Measurements from ENCODE around the gene P2RY8.
"Not testable (repeated sequence)": the region's sequence is repeated elsewhere in the genome, so short reads cannot be mapped to it uniquely, and the experiment has no call there.

The P2RY8 gene

DNA sequence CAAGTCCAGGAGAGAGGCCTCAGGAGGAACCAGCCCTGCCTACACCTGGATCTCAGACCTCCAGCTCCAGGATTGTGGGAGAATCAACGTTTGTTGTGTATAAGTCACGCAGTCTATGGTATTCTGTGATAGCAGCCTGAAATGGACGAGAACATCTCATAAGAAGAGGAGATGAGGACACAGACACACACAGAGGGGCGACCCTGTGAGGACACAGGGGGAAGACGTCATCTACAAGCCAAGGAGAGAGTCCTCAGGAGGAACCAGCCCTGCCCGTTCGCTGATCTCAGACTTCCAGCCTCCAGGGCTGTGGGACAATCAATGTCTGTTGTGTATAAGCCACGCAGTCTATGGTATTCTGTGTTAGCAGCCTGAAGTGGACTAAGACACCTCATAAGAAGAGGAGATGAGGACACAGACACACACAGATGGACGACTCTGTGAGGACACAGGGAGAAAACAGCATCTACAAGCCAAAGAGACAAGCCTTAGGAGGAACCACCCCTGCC, 20.3 kb downstream of the P2RY8 start:
- DNase-seq: no peak

DNA sequence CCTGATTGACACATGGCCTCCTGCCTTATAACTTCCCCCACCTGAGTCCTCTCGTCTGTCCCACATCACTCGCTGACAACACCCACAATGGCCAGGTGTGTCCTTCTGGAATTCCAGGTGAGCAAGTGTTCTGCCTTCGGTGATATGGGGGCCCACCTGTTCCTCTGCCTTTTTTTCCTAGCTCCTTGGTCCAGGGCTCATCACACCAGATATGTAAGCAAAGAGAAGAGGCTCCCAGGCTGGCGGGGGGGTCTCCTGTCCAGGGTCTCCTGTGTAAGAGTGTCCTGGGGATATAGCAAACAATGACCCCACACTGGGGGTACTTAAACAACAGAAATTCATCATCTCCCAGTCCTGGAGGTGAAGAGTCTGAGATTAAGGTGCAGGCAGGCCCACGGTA, 25.2 kb downstream of the P2RY8 start:
- DNase-seq: no peak

GRCh38 chrX:1511150-1511549, 25.8 kb downstream of the P2RY8 start:
- no peak for DNase-seq

GRCh38 chrX:1507511-1508463, 29.2 kb downstream of the P2RY8 start:
- DNase-seq: no peak

- no peak for DNase-seq
Measured at GRCh38 chrX:1506916-1507315, 30.1 kb downstream of the P2RY8 start.

GRCh38 chrX:1502853-1503252, 34.1 kb downstream of the P2RY8 start:
- DNase-seq: no peak

- DNase-seq: no peak
Measured at GRCh38 chrX:1502241-1502640, 34.7 kb downstream of the P2RY8 start.

- no peak for DNase-seq
Measured at GRCh38 chrX:1500701-1501624, 36.0 kb downstream of the P2RY8 start.

DNA sequence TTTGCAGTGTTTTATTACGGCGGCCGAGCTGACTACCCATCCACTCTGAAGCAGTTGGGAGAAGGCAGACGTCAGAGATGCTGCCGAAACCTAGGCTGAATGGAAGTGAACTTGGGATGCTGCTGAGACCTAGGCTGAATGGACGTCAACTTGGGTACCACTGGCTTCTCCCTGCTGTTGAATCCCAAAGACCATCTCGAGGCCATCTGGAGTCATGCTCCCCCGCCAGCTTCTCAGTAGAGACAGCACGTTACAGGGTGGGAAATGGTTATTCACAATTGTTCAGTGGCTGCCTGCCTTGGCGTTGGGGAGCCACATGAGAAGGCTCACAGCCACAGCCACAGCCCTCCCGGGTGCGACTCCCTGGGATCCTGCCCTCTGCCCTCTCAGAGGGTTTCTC, 40.9 kb downstream of the P2RY8 start:
- DNase-seq: no peak

- no peak for DNase-seq
Measured at GRCh38 chrX:1493877-1494510, 43.0 kb downstream of the P2RY8 start.

DNA sequence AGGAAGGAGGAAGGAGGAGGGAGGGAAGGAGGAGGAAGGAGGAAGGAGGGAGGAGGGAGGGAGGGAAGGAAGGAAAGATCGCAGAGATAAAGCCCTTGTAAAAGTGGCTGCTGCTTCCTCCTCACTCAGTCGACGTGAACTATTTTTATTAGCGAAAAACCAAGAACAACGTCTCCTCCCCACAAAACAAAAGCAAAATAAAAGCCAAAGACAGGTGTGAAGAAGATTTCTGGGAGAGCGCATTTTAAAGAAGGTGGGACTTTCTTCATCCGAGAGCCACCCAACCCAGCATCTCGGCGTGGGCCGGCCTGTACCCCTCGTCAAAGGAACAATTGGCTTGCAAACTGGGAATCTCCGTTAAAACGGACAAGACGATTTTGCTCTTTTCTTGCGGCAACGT, 43.6 kb downstream of the P2RY8 start:
- DNase-seq: no peak

- no peak for DNase-seq
Measured at GRCh38 chrX:1492421-1493012, 44.5 kb downstream of the P2RY8 start.

GRCh38 chrX:1491851-1492349, 45.1 kb downstream of the P2RY8 start:
- DNase-seq: no peak

DNA sequence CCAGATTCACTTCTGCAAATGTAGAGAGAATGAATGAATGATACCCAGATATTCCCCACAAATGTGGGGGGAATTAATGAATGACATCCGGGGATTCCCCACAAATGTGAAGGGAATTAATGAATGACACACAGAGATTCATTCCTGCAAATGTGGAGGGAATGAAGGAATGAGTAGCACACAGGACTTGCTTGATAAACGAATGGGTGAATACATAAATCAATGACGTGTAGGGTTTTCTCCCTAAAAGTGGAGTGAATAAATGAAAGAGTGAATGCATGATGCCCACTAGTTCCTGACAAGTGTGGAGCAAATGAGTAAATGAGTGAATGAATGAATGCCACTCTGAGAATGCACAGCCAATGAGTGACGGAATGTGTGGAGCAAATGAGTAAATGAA, 45.7 kb downstream of the P2RY8 start:
- DNase-seq: not testable (repeated sequence)

GRCh38 chrX:1490723-1491122, 46.3 kb downstream of the P2RY8 start:
- not testable (repeated sequence) for DNase-seq

GRCh38 chrX:1489354-1489753, 47.6 kb downstream of the P2RY8 start:
- DNase-seq: not testable (repeated sequence)

DNA sequence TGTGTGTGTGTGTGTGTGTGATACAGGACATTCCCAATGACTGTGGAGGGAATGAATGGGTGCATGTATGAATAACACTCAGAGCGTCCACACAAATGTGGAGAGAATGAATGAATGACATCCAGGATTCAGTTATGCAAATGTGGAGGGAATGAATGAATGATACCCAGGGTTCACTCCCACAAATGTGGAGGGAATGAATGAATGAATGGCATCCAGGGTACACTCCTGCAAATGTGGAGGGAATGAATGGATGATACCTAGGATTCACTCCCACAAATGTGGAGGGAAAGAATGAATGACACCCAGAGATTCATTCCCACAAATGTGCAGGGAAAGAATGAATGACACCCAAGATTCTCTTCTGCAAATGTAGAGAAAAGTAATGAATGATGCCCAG, 48.2 kb downstream of the P2RY8 start:
- no peak for DNase-seq

DNA sequence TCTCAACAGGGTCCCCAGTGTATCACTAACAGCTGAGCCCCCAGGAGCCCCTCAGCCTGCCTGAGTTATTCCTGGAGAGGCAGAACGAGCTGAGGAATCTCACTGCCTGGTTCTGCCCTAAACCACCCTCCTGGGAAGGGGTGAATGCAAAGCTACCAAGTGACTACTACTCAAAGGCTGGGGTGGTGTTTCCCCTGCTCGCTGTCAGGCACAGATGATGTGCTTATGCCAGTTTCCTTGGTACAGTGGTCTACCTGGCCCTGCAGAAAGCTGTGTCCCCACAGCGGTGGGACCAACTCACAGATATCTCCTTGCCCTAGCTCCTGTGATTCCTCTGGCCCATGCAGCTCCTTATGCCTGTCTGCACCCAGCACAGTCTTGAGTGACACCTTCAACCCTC, 48.8 kb downstream of the P2RY8 start:
- DNase-seq: no peak

DNA sequence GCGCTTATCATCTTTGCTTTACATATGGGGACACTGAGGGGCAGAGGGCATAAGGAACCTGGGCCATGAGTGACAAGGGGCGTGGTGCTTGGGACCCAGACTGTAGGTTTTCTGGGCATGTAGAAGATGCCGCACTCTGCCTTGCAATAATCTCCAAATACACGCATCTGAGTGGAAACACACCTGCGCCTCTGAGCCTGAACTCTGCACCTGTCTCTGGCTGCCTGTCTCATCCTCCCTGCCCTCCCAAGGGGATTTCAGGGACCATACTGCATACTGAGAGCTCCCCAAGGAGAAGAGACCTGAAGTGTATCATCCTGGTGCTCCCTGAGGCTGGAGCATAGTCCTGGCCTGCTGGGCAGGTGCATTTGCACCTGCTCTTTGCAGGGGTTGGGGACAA, 49.6 kb downstream of the P2RY8 start:
- no peak for DNase-seq

DNA sequence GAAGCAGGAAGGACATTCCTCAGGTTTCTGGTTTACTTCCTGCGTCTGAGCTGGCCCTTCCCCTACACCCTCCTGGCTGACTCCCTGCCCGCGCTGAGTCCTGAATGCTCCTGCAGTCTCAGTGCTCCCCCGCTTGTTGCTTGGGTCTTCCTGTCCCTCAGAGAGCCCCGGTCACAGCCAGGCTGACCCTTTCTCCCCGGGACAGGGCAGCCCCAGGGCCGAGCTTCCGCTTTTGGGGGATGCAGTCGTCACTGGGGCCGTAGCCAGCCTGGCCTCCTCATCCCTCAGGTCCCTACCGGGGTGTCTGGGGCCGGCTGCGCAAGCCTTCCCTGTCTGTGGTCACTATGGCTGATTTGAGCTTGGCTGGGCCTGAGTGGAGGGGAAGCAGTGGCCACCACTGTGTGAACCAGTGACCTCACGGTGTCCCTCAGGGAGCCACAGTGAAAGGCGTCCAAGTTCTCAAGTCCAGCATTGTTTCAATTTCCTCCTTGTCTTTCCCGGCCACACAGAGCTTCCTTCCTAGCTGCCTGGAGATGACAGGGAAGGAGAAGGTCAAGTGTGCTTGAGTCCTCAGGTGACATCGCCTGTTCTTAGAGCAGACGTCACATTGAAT, 50.1 kb downstream of the P2RY8 start:
- no peak for DNase-seq

GRCh38 chrX:1486177-1486576, 50.8 kb downstream of the P2RY8 start:
- no peak for DNase-seq

DNA sequence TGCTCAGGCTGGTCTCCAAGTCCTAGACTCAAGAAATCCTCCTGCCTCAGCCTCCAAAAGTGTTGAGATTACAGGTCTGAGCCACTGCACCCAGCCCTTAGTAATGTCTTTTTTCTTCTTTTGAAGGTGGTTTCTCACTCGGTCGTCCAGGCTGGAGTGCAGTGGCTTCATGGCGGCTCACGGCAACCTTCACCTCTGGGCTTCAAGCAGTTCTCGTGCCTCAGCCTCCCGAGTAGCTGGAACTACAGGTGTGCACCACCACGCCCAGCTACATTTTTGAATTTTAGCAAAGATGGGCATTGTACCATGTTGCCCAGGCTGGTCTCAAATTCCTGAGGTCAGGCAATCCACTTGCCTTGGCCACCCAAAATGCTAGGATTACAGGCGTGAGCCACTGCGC, 52.0 kb downstream of the P2RY8 start:
- DNase-seq: no peak
